Measurements from ENCODE around the gene PXDC1. TPM values are rescaled to one million over a fixed set of nuclear protein-coding genes. Genes with fewer than 3 reads are reported as not detected.

Gene PXDC1
- total and polyA plus RNA-seq, 2 donors (not counting 3 experiments of a cell fraction or from before 2014, with no cell fraction given): 60.9 to 121 TPM

GRCh38 chr6:3735029-3735605, 16.4 kb downstream of the PXDC1 start:
- H4K20me1 ChIP-seq (replicated peaks; ENCODE audit: control insufficient read depth, extremely low read depth, insufficient read depth, low read length): peaks cover 8% of the 10 kb centered on the region
- no peak overlapping the region for H3K9ac ChIP-seq (replicated peaks; ENCODE audit: extremely low read depth, insufficient read depth, low read length)
- ChIA-PET POLR2A (no interaction called here), CTCF (interaction anchor here (0.9 to 7.9 kb wide), 5 partner anchors 114 to 454 kb away, joined by 3 to 133 read pairs (median 4); partner anchors contain the start of gene FAM50B)
- BruUV-seq (replicated peaks): no TSS peak
- peaks cover 45 to 60% of the 10 kb centered on the region in 2 experiments for H3K36me3 ChIP-seq (ENCODE audit: control insufficient read depth in 2 of 2, extremely low read depth in 1 of 2, insufficient read depth in 2 of 2, low read length in 2 of 2)
- dilution Hi-C loops (cut with MboI; ENCODE audit: extremely low pct_ligation_motif_present, low sequenced_read_pairs): no loop called here
- FAIRE-seq (no peak), DNase-seq (ENCODE audit: low read depth, low spot score) (no peak)
- H3K27ac ChIP-seq (ENCODE audit: insufficient read depth, low read depth, low read length): no peak overlapping the region
- TF ChIP-seq MAX (IDR thresholded peaks at IDR 0.05; ENCODE audit: insufficient read depth, insufficient read length) (no peak), JUN (IDR thresholded peaks at IDR 0.05; ENCODE audit: borderline replicate concordance, insufficient read depth, insufficient read length, low read depth) (no peak), POLR2A (IDR thresholded peaks at IDR 0.05; ENCODE audit: low read depth, low read length) (no peak), CTCF (IDR thresholded peaks at IDR 0.05; ENCODE audit: extremely low read depth in 1 of 2, insufficient read depth in 1 of 2, low read depth in 1 of 2, low read length in 2 of 2) (no peak), EZH2 (IDR thresholded peaks at IDR 0.05; ENCODE audit: borderline replicate concordance, low read depth, low read length, severe bottlenecking) (no peak), MYC (IDR thresholded peaks at IDR 0.05; ENCODE audit: low read depth, low read length) (no peak), FOS (IDR thresholded peaks at IDR 0.05; ENCODE audit: borderline replicate concordance, insufficient read depth, low read length) (no peak), POLR2AphosphoS5 (IDR thresholded peaks at IDR 0.05; ENCODE audit: insufficient read depth, low read depth, low read length) (no peak), GATA2 (IDR thresholded peaks at IDR 0.05; ENCODE audit: insufficient read depth, insufficient read length, low read depth, low read length) (no peak)
- no peak overlapping the region for H3K4me3 ChIP-seq (replicated peaks in 1 of 3; ENCODE audit: insufficient read depth in 1 of 3, low read depth in 1 of 3, low read length in 3 of 3)
- H3K9me3 ChIP-seq (replicated peaks; ENCODE audit: control insufficient read depth, insufficient read depth, low read length): no peaks in the 10 kb centered on the region
- peaks cover 50% of the 10 kb centered on the region for H3K4me1 ChIP-seq (ENCODE audit: control insufficient read depth, extremely low read depth, insufficient read depth, low read length)
- intact Hi-C loops (cut with micrococcal nuclease): no loop called here
- H3K27me3 ChIP-seq (ENCODE audit: control insufficient read depth in 2 of 2, insufficient read depth in 2 of 2, low read length in 2 of 2): no peaks in the 10 kb centered on the region
- H3K79me2 ChIP-seq (ENCODE audit: control insufficient read depth, insufficient read depth, low read length): peaks cover 100% of the 10 kb centered on the region
- H3K4me2 ChIP-seq (ENCODE audit: insufficient read depth, low read length): no peak overlapping the region
- H2AFZ ChIP-seq (ENCODE audit: low read depth, low read length): no peak overlapping the region
- no peaks in the 10 kb centered on the region for H3K9me1 ChIP-seq (replicated peaks; ENCODE audit: control insufficient read depth, extremely low read depth, insufficient read depth, low read length)

All from endothelial cell of umbilical vein (primary cell).